ENCODE data around the gene LTBR. TPM values are rescaled to one million over a fixed set of nuclear protein-coding genes. Genes with fewer than 3 reads are reported as not detected.
"Not testable (repeated sequence)": the region's sequence is repeated elsewhere in the genome, so short reads cannot be mapped to it uniquely, and the experiment has no call there.

LTBR gene
- total RNA-seq, 1 donor from 2014 or later: 55.8 TPM

GRCh38 chr12:6341417-6342139, 42.4 kb upstream of the LTBR start, which contains the start of gene TNFRSF1A:
TNFRSF1A (minus strand) TSS chr12:6342076; CDS start chr12:6341814, 262 bp downstream.
- TF ChIP-seq, protein P1, sequence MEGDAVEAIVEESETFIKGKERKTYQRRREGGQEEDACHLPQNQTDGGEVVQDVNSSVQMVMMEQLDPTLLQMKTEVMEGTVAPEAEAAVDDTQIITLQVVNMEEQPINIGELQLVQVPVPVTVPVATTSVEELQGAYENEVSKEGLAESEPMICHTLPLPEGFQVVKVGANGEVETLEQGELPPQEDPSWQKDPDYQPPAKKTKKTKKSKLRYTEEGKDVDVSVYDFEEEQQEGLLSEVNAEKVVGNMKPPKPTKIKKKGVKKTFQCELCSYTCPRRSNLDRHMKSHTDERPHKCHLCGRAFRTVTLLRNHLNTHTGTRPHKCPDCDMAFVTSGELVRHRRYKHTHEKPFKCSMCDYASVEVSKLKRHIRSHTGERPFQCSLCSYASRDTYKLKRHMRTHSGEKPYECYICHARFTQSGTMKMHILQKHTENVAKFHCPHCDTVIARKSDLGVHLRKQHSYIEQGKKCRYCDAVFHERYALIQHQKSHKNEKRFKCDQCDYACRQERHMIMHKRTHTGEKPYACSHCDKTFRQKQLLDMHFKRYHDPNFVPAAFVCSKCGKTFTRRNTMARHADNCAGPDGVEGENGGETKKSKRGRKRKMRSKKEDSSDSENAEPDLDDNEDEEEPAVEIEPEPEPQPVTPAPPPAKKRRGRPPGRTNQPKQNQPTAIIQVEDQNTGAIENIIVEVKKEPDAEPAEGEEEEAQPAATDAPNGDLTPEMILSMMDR (IDR thresholded peaks at IDR 0.05; ENCODE audit: insufficient read depth, low read length, severe bottlenecking): no peak
- Histone ChIP-seq H3K4me3 (ENCODE audit: low read depth, low read length) (peak within 1 kb of the TSS; percentile 82), H3K36me3 (ENCODE audit: control insufficient read depth, insufficient read depth, low read length) (peaks cover 5% of the 10 kb centered on the region), H3K27me3 (ENCODE audit: control insufficient read depth, insufficient read depth, low read length) (no peaks in the 10 kb centered on the region)
- FAIRE-seq (no peak), DNase-seq (ENCODE audit: low read depth) (peak; percentile 70)

GRCh38 chr12:6342140-6342889, 41.6 kb upstream of the LTBR start:
- no peak for FAIRE-seq

DNA sequence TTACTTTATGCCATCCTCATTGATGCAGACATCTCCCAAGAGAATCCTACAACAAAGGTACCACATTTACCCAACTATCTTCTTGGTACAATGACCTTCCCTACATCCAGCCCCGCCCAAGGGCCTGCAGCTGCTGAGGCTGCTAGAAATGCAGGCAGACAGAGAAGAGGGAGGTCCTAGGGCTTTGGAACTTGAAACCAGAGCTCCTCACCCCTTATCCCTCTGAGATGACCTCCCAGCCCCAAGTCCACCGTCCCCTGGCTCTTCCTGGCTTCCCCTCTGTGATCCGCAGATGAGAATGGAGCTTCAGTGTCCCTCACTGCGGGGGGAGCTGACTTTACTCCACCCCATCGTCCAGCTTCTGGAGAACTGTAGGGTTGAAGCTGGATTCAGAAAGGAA, 40.4 kb upstream of the LTBR start:
- no peaks in the 10 kb centered on the region for H3K27me3 ChIP-seq (ENCODE audit: control insufficient read depth, insufficient read depth, low read length)
- DNase-seq (ENCODE audit: low read depth) (no peak), FAIRE-seq (no peak)
- TF ChIP-seq, protein P1 (IDR thresholded peaks at IDR 0.05; ENCODE audit: insufficient read depth, low read length, severe bottlenecking): no peak
- H3K4me3 ChIP-seq (ENCODE audit: low read depth, low read length): no peak overlapping the region
- peaks cover 4% of the 10 kb centered on the region for H3K36me3 ChIP-seq (ENCODE audit: control insufficient read depth, insufficient read depth, low read length)

More at GRCh38 chr12:6342140-6342889, 41.6 kb upstream of the LTBR start:
- H3K4me3 ChIP-seq (ENCODE audit: low read depth, low read length): peak overlapping the region; percentile 82
- H3K36me3 ChIP-seq (ENCODE audit: control insufficient read depth, insufficient read depth, low read length): peaks cover 3% of the 10 kb centered on the region
- TF ChIP-seq, protein P1 (IDR thresholded peaks at IDR 0.05; ENCODE audit: insufficient read depth, low read length, severe bottlenecking): no peak
- peak; percentile 33 for DNase-seq (ENCODE audit: low read depth)
- no peaks in the 10 kb centered on the region for H3K27me3 ChIP-seq (ENCODE audit: control insufficient read depth, insufficient read depth, low read length)

- not testable (repeated sequence) for H3K36me3 ChIP-seq (ENCODE audit: control insufficient read depth, insufficient read depth, low read length); DNase-seq (ENCODE audit: low read depth); H3K27me3 ChIP-seq (ENCODE audit: control insufficient read depth, insufficient read depth, low read length); H3K4me3 ChIP-seq (ENCODE audit: low read depth, low read length); FAIRE-seq
These were observed 39.8 kb upstream of the LTBR start for GRCh38 chr12:6344101-6344660.

DNA sequence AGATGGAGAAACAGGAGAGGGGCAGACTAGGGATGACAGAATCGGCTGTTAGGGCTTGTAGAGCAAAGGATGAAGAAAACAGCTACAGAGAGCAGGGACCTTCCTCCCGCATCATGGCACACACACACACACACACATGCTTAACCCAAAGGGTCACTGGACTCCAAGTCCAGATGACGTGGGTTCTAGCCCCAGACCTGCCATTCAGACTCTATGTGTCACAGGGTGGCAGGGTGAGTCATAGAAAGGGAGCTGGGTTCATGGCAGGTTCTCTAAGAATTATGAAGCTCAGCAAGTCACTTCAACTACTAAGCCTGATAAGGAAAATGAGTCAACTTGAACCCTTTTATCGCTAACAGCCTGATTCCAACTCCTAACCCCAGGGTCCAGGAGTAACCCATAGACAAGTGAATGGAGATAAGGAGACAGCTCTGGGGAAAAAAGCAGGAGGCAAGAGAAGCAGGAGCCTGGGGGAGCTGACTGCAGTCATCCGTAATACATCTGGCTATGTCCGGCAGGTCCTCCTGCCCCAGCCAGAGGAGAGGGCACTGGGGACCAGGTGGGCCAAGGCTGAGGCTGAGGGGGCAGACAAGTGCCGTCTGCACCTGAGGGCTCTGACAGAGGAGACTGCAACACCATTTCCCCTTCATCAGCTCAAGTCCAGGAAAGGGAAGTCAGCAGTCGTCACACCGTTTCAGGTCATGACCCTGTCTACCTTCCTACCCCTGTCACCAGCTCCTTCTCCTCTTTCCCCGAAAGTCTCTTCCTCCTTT, 38.5 kb upstream of the LTBR start:
- DNase-seq (ENCODE audit: low read depth) (peak; percentile 90), FAIRE-seq (no peak)
- Histone ChIP-seq H3K27me3 (ENCODE audit: control insufficient read depth, insufficient read depth, low read length) (no peaks in the 10 kb centered on the region), H3K36me3 (ENCODE audit: control insufficient read depth, insufficient read depth, low read length) (peaks cover 5% of the 10 kb centered on the region), H3K4me3 (ENCODE audit: low read depth, low read length) (no peak overlapping the region)
- TF ChIP-seq, protein P1 (IDR thresholded peaks at IDR 0.05; ENCODE audit: insufficient read depth, low read length, severe bottlenecking): no peak
